HUES48 (cell line): ENCODE results near the gene SLC25A12.
"Not testable (repeated sequence)": the region's sequence is repeated elsewhere in the genome, so short reads cannot be mapped to it uniquely, and the experiment has no call there.

Experiments used
- H3K27ac ChIP-seq: one replicate; pipeline ENCODE4 v1.7.0; 2013; ENCODE audit warnings: low read depth, low read length, inconsistent platforms
- H3K27me3 ChIP-seq: 2 replicates; pipeline ENCODE4 v1.6.1; 2013; ENCODE audit warnings: mild to moderate bottlenecking, low read length; ENCODE audit not compliant: control insufficient read depth, insufficient read depth
- H3K36me3 ChIP-seq: 2 replicates; pipeline ENCODE4 v1.6.1; 2013; ENCODE audit warnings: low read length; ENCODE audit not compliant: control insufficient read depth, insufficient read depth
- H3K4me1 ChIP-seq: 2 replicates; pipeline ENCODE4 v1.6.1; 2013; ENCODE audit warnings: mild to moderate bottlenecking, low read length; ENCODE audit not compliant: control insufficient read depth, insufficient read depth
- H3K4me3 ChIP-seq: 2 replicates; pipeline ENCODE4 v1.5.1; 2013; ENCODE audit warnings: mild to moderate bottlenecking, low read depth, low read length
- H3K9ac ChIP-seq: 2 replicates; pipeline ENCODE4 v1.6.1; 2013; ENCODE audit warnings: mild to moderate bottlenecking, low read depth, low read length, moderate library complexity
- H3K9me3 ChIP-seq: 2 replicates; pipeline ENCODE4 v1.6.1; 2013; ENCODE audit warnings: low read length; ENCODE audit not compliant: control insufficient read depth, insufficient read depth

The SLC25A12 gene

DNA sequence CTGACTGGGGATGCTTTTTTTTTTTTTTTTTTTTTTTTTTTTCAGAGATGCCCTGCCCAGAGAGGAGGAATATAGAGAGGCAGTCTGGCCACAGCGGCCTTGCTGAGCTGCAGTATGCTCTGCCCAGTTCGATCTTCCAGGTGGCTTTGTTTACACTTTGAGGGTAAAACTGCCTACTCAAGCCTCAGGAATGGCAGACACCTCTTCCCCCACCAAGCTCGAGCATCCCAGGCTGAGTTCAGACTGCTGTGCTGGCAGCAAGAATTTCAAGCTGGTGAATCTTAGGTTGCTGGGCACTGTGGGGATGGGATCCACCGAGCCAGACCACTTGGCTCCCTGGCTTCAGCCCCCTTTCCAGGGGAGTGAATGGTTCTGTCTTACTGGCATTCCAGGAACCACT, 132.9 kb downstream of the SLC25A12 start:
- not testable (repeated sequence) for H3K9me3 ChIP-seq, H3K27ac ChIP-seq, H3K4me3 ChIP-seq, H3K27me3 ChIP-seq, H3K4me1 ChIP-seq, H3K9ac ChIP-seq, H3K36me3 ChIP-seq

DNA sequence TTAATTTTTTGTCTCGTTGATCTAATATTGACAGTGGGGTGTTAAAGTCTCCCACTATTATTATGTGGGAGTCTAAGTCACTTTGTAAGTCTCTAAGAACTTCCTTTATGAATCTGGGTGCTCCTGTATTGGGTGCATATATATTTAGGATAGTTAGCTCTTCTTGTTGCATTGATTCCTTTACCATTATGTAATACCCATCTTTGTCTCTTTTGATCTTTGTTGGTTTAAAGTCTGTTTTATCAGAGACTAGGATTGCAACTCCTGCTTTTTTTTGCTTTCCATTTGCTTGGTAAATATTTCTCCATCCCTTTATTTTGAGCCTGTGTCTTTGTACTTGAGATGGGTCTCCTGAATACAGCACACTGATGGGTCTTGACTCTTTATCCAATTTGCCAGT, 135.3 kb downstream of the SLC25A12 start:
- H3K27ac ChIP-seq, H3K27me3 ChIP-seq, H3K4me1 ChIP-seq, H3K9me3 ChIP-seq, H3K4me3 ChIP-seq, H3K9ac ChIP-seq: not testable (repeated sequence)
- peaks cover 17% of the 10 kb centered on the region; the same call in 1 of the 2 replicates for H3K36me3 ChIP-seq

GRCh38 chr2:171754254-171754939, 139.6 kb downstream of the SLC25A12 start:
- Histone ChIP-seq H3K9me3 (no peaks in the 10 kb centered on the region), H3K27me3 (no peaks in the 10 kb centered on the region), H3K9ac (no peak overlapping the region), H3K27ac (no peak overlapping the region), H3K4me1 (no peaks in the 10 kb centered on the region), H3K4me3 (no peak overlapping the region), H3K36me3 (peaks cover 39% of the 10 kb centered on the region)

- H3K36me3 ChIP-seq, result peaks cover 78% of the 10 kb centered on the region
- no peak overlapping the region for H3K4me3 ChIP-seq
- no peak overlapping the region for H3K9ac ChIP-seq
- H3K9me3 ChIP-seq, result no peaks in the 10 kb centered on the region
- no peak overlapping the region for H3K27ac ChIP-seq
- no peaks in the 10 kb centered on the region for H3K4me1 ChIP-seq
- H3K27me3 ChIP-seq, result no peaks in the 10 kb centered on the region
These were observed 146.7 kb downstream of the SLC25A12 start for GRCh38 chr2:171747371-171747770.

DNA sequence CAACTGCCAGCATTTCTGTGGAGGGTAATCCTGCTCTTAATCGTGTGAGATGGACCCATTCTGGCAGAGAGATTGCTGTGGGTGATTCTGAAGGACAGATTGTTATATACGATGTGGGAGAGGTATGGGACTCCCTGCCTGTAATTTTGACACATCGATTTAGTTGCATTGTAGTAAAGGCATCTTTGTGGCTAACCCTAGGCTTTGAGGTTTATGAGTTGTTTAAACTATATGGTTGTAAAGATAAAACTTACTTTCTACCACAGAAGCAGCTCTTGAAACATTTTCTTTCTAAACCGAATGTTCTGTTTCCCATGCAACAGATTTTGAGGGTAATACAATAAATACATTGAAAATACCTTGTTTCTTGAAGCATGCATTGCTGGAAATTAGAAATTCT, 148.2 kb downstream of the SLC25A12 start:
- H3K9ac ChIP-seq, result no peak overlapping the region
- H3K27me3 ChIP-seq, result no peaks in the 10 kb centered on the region
- no peak overlapping the region for H3K4me3 ChIP-seq
- H3K27ac ChIP-seq, result no peak overlapping the region
- peaks cover 72% of the 10 kb centered on the region for H3K36me3 ChIP-seq
- no peaks in the 10 kb centered on the region for H3K9me3 ChIP-seq
- H3K4me1 ChIP-seq, result no peaks in the 10 kb centered on the region

DNA sequence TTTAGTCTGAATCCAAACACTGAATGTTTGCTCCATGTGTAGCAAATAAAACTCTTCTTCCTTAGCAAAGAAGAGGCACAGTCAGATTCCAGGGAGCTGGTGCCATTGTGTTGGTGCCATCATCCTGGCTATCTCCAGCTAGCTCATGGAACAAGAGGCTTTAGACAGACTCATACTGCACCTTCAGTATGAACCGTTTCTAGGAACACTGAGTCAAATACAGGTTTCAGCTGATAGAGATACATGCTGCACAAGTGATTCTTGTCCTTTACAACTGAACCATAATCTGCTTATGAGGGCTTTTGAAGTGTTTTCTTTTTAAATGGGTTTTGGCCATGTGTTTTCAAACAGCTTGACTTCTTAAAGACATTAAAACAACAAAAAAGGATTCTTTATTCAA, 148.9 kb downstream of the SLC25A12 start:
- Histone ChIP-seq H3K27me3 (no peaks in the 10 kb centered on the region), H3K4me1 (no peaks in the 10 kb centered on the region), H3K27ac (no peak overlapping the region), H3K4me3 (no peak overlapping the region), H3K36me3 (peaks cover 72% of the 10 kb centered on the region), H3K9ac (no peak overlapping the region), H3K9me3 (no peaks in the 10 kb centered on the region)

DNA sequence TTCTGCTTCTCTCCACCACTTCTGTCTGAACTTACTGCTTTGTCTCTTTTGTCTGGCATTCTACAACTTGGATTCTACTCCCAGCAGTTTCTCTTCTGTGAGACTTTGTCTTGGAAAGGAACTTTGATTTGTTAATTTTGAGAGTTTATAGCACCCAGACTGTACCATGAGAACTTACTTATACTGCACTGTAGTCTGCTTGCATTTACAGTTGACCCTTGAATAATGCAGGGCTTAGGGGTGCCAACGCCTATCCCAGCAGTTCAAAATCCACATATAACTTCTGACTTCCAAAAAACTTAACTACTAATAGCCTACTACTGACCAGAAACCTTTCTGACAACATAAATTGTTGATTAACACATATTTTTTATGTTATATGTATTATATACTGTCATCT, 151.3 kb downstream of the SLC25A12 start:
- Histone ChIP-seq H3K4me1 (no peaks in the 10 kb centered on the region), H3K9me3 (no peaks in the 10 kb centered on the region), H3K36me3 (peaks cover 67% of the 10 kb centered on the region), H3K27ac (no peak overlapping the region), H3K27me3 (no peaks in the 10 kb centered on the region), H3K4me3 (no peak overlapping the region), H3K9ac (no peak overlapping the region)

DNA sequence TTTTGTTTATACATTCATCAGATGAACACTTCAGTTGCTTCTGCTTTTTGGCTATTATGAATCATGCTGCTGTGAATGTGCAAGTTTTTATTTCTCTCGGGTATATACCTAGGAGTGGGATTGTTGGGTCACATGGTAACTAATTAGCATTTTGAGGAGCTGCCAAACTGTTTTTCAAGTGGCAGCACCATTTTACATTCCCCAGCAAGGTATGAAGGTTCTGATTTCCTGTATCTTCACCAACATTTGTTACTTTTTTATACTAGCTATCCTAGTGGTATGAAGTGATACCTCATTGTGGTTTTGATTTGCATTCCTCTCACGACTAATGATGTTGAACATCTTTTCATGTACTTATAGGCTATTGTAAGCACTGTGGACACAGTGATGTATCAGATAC, 152.9 kb downstream of the SLC25A12 start:
- H3K9me3 ChIP-seq, result no peaks in the 10 kb centered on the region
- no peaks in the 10 kb centered on the region for H3K27me3 ChIP-seq
- H3K27ac ChIP-seq, result no peak overlapping the region
- H3K4me3 ChIP-seq, result no peak overlapping the region
- H3K36me3 ChIP-seq, result peaks cover 68% of the 10 kb centered on the region
- no peaks in the 10 kb centered on the region for H3K4me1 ChIP-seq
- H3K9ac ChIP-seq, result no peak overlapping the region

DNA sequence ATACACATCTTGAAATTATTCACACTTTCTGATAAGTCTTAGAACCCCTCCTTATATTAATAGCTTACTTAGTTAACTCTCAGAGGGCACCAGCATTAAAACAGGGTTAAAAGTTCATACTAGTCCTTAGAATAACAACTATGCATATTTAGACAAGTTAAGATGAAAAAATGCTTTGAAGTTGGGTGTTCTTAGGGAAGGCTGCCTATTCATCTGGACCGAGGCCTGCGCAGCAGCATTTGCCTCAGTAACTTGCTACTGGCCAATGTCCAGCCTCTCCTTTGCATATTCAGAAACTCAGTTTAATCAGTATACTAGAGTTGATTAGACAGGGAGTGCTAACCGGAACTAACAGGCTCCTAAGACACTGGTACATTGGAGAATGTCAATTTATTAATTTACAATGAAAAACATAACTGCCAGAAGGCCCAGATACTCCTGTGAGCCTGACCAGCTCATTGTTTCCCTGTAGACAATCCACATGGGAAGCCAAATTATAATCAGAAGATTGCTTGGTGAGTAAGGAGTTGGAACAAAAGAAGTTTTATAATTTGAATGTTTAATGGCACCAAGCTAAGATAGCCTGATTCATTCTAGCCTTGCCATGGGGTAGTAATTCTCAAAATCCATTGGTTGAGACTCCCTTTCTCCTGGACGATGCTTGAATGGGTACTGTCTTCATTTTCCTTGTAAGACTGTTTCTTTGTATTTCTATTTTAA, 157.9 kb downstream of the SLC25A12 start:
- no peaks in the 10 kb centered on the region for H3K4me1 ChIP-seq
- H3K36me3 ChIP-seq, result peaks cover 66% of the 10 kb centered on the region
- no peak overlapping the region for H3K4me3 ChIP-seq
- no peak overlapping the region for H3K9ac ChIP-seq
- no peaks in the 10 kb centered on the region for H3K27me3 ChIP-seq
- no peaks in the 10 kb centered on the region for H3K9me3 ChIP-seq
- H3K27ac ChIP-seq, result no peak overlapping the region
